Endothelial cell of umbilical vein (primary cell): ENCODE data around the gene OR2A7.
"Not testable (repeated sequence)": the region's sequence is repeated elsewhere in the genome, so short reads cannot be mapped to it uniquely, and the experiment has no call there.

Experiments
- CTCF ChIP-seq, 2 donors: IDR thresholded peaks; 1 replicate in 1 of 2; 2 replicates in 1 of 2; pipeline ENCODE4 v1.5.1; 2011; ENCODE audit warnings: low read length in 2 of 2, mild to moderate bottlenecking in 2 of 2, moderate library complexity in 2 of 2, control low read depth in 1 of 2, inconsistent platforms in 1 of 2, low read depth in 1 of 2; ENCODE audit not compliant: insufficient read depth in 1 of 2; ENCODE audit errors: extremely low read depth in 1 of 2
- GATA2 ChIP-seq: IDR thresholded peaks from 2 replicates; pipeline ENCODE4 v1.7.0; 2011; ENCODE audit warnings: low read depth, mild to moderate bottlenecking, moderate library complexity, mixed read lengths, low read length; ENCODE audit not compliant: insufficient read length, insufficient read depth
- MAX ChIP-seq: IDR thresholded peaks from 2 replicates; pipeline ENCODE4 v1.6.1; 2011; ENCODE audit not compliant: insufficient read depth, insufficient read length
- POLR2AphosphoS5 ChIP-seq: IDR thresholded peaks from 2 replicates; pipeline ENCODE4 v1.6.1; 2012; ENCODE audit warnings: low read depth, mild to moderate bottlenecking, control low read depth, low read length, moderate library complexity; ENCODE audit not compliant: insufficient read depth

GRCh38 chr7:144280010-144280409 is 15.4 kb upstream of the OR2A7 start:
- TF ChIP-seq GATA2; MAX; CTCF (IDR thresholded peaks at IDR 0.05; ENCODE audit: extremely low read depth in 1 of 2, insufficient read depth in 1 of 2, low read depth in 1 of 2, low read length in 2 of 2); POLR2AphosphoS5: not testable (repeated sequence)
